Subcutaneous adipose tissue (tissue), 4 donors: ENCODE measurements around the gene UTP3. TPM values are rescaled to one million over a fixed set of nuclear protein-coding genes. Genes with fewer than 3 reads are reported as not detected.

Experiments
- CTCF ChIP-seq: fragments of 450-650 bp; IDR thresholded peaks from one replicate; pipeline ENCODE4 v1.5.1; 2016; ENCODE audit warnings: low read depth, mild to moderate bottlenecking, control low read depth, antibody characterized with exemption, moderate library complexity
- total RNA-seq, 4 donors: library from RNA; depleted of rRNA; stranded (reverse); fragments of >200 nt; gene quantifications; one replicate each; pipeline ENCODE4 v1.1.0, GENCODE V29; 2016

The UTP3 gene
- total RNA-seq, 4 donors from 2014 or later: 12.2 to 26.1 (median 16.1) TPM

- no peak for TF ChIP-seq CTCF
Observed at GRCh38 chr4:70660106-70660505, 28.2 kb upstream of the UTP3 start.

DNA sequence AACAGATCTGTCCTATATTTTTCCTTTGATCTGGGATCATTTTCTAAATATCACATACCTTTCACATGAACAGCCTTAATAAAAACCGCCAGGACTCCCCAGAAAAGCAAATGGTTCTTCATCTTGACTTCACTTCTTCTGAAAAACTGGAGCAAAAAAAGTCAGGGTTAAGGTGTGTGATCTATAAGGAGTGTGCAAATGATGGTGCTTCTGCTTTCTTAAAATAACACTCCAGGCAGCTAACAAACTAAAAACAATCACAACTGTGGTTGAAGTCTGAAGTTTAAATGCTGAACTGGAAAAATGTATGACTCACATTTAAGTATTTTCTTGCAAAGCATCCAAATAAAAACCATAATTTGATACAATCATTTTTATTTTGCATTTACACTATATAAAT lies 22.0 kb upstream of the UTP3 start, which contains the start of gene JCHAIN:
Gene JCHAIN (minus strand): TSS at position 140 of the 400 bp plus-strand sequence. CDS start 18 bp downstream, at position 122.
- no peak for TF ChIP-seq CTCF

- TF ChIP-seq CTCF: no peak
Observed at GRCh38 chr4:70667740-70668535, 20.4 kb upstream of the UTP3 start.

DNA sequence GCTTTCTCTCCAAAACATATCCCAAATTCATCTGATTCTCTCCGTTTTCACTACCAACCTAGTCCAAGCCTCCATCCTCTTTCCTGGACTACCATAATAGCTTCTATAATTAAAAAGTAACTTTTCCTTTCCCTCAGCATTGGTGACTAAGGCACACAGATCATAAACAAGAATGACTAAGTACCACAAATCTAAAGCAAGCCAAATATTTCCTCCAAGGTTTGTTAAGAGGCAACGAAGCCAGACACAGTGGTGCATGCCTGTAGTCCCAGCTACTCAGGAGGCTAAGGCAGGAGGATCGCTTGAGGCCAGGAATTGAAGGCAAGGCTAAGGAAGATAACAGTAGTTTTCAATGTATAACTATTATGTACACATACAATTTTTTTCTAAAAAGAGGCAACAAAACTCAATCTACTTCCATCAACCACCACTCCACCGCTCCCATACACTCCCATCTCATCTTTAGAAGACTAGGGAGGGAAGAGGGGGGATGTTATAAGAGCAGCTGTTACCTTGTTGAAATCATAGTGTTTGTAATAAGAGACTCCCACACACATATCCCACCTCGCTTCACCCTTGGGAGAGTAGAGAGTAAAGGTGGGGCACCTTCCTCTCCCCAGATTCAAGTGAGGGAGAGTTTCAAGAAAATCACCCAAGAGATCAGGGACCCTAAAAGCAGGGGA lies 17.9 kb upstream of the UTP3 start:
- TF ChIP-seq CTCF: no peak

GRCh38 chr4:70671091-70671490 lies 17.2 kb upstream of the UTP3 start:
- no peak for TF ChIP-seq CTCF

DNA sequence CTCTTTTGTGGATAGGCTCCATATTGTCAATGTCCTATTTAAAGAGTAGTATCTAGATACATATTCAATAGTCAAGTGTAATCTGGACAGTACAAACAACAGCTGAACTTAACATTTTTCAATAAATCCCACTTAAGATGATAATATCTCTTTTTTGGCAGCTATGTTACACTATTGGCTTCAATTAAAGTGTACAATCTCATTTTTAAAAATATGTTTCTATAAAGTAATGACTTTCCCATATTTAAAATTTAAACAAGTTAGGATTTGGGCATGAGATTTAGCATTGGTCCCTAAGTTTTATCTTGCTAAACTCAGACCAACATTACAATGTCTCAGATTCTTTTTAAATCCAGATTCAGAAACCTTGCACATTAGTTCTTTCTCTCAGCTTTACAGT lies 14.1 kb upstream of the UTP3 start:
- no peak for TF ChIP-seq CTCF

DNA sequence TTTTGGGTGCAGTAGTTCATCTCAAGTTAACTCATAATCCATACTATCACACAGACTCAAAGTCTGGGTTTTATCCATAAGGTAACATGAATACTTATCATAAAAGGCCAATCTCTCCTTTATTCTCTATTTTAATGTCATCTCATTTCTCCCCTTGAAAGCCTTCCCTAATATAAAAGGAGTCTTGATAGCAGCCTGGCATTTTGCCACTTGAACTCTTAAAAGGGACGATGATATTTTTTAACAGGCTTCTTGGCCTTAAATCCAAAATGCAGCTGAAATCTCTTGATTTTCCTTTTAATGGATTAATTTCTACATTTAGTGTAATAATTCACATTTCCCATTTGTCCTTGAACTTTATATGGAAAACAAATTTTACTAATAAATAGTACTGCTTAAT lies 13.6 kb upstream of the UTP3 start:
- no peak for TF ChIP-seq CTCF
